OCI-LY1 (cell line): ENCODE data around the gene DDR1.

ENCODE experiments used
- H2AFZ ChIP-seq: fragments of 200-600 bp; sonication (generic), shearing (Covaris generic); 2 replicates; pipeline ENCODE4 v1.6.0; 2014; ENCODE audit warnings: antibody characterized with exemption, mild to moderate bottlenecking, low read length
- H3F3A ChIP-seq: fragments of 200-600 bp; sonication (generic), shearing (Covaris generic); 2 replicates; pipeline ENCODE4 v1.6.0; 2014; ENCODE audit warnings: mild to moderate bottlenecking, antibody characterized with exemption, low read length, moderate library complexity; ENCODE audit not compliant: insufficient read depth
- H3K27ac ChIP-seq: fragments of 200-600 bp; sonication (generic); 2 replicates; pipeline ENCODE4 v1.5.1; 2014; ENCODE audit warnings: low read length, mixed run types, mild to moderate bottlenecking, low read depth; ENCODE audit not compliant: poor library complexity, severe bottlenecking
- H3K27me3 ChIP-seq: fragments of 200-600 bp; sonication (generic); 2 replicates; pipeline ENCODE4 v1.6.0; 2014; ENCODE audit warnings: antibody characterized with exemption, mild to moderate bottlenecking, low read length, moderate library complexity; ENCODE audit not compliant: insufficient read depth
- H3K36me3 ChIP-seq: fragments of 200-600 bp; sonication (generic); 2 replicates; pipeline ENCODE4 v1.6.1; 2014; ENCODE audit warnings: mild to moderate bottlenecking, antibody characterized with exemption, low read length, moderate library complexity, mixed read lengths; ENCODE audit not compliant: insufficient read depth
- H3K4me1 ChIP-seq: fragments of 200-600 bp; sonication (generic); 2 replicates; pipeline ENCODE4 v1.5.1; 2014; ENCODE audit warnings: mild to moderate bottlenecking, low read length, moderate library complexity; ENCODE audit not compliant: insufficient read depth, severe bottlenecking
- H3K4me2 ChIP-seq: fragments of 200-600 bp; sonication (generic), shearing (Covaris generic); 2 replicates; pipeline ENCODE4 v1.6.1; 2014; ENCODE audit warnings: low read length
- H3K4me3 ChIP-seq: fragments of 200-600 bp; sonication (generic); 2 replicates; pipeline ENCODE4 v1.5.1; 2014; ENCODE audit warnings: low read length, low read depth, mild to moderate bottlenecking, mixed read lengths; ENCODE audit not compliant: poor library complexity, severe bottlenecking
- H3K79me2 ChIP-seq: fragments of 200-600 bp; shearing (Covaris generic); 2 replicates; pipeline ENCODE4 v1.6.1; 2016; ENCODE audit warnings: mixed run types, low read length, mixed read lengths; ENCODE audit not compliant: insufficient read depth
- H3K9ac ChIP-seq: fragments of 200-600 bp; sonication (generic), shearing (Covaris generic); 2 replicates; pipeline ENCODE4 v1.6.1; 2014; ENCODE audit warnings: mild to moderate bottlenecking, low read length, mixed read lengths
- H3K9me2 ChIP-seq: fragments of 200-600 bp; sonication (generic), shearing (Covaris generic); 2 replicates; pipeline ENCODE4 v1.6.1; 2014; ENCODE audit warnings: low read depth, mild to moderate bottlenecking, low read length, mixed read lengths
- H3K9me3 ChIP-seq: fragments of 200-600 bp; shearing (Covaris generic); 2 replicates; pipeline ENCODE4 v1.6.1; 2014; ENCODE audit warnings: low read length, mixed read lengths
- H4K20me1 ChIP-seq: fragments of 200-600 bp; sonication (generic), shearing (Covaris generic); 2 replicates; pipeline ENCODE4 v1.6.0; 2016; ENCODE audit warnings: mild to moderate bottlenecking, low read length; ENCODE audit not compliant: insufficient read depth
- EZH2 ChIP-seq: fragments of 200-600 bp; sonication (generic), shearing (Covaris generic); IDR thresholded peaks from 2 replicates; pipeline ENCODE4 v1.8.0; 2017; ENCODE audit warnings: borderline replicate concordance, mixed run types, mild to moderate bottlenecking, antibody characterized with exemption, low read length, moderate library complexity, mixed read lengths
- TF ChIP-seq, protein P1 (sequence below): fragments of 200-600 bp; sonication (generic), shearing (Covaris generic); IDR thresholded peaks from 2 replicates; pipeline ENCODE4 v1.5.1; 2017; ENCODE audit warnings: mild to moderate bottlenecking, antibody characterized with exemption, low read length, moderate library complexity, mixed read lengths

Gene DDR1

DNA sequence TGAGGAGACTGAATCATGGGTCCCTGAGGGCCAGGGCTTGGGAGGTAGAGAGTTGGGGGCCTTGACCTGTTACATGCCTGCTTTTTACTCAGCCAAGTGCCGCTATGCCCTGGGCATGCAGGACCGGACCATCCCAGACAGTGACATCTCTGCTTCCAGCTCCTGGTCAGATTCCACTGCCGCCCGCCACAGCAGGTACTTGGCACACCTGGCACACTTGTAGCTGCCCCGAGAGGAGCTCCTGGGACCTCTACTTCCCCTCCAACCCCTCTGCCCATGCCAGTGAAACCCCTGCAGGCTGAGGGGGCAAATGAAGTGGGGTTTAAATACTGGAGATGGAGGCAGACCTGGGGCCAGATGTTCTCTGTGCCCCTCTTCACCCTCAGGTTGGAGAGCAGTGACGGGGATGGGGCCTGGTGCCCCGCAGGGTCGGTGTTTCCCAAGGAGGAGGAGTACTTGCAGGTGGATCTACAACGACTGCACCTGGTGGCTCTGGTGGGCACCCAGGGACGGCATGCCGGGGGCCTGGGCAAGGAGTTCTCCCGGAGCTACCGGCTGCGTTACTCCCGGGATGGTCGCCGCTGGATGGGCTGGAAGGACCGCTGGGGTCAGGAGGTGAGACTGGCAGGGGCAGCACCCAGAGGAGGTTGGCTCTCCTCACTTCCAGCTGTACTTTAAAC is 4.6 kb downstream of the DDR1 start:
- TF ChIP-seq, protein P1, sequence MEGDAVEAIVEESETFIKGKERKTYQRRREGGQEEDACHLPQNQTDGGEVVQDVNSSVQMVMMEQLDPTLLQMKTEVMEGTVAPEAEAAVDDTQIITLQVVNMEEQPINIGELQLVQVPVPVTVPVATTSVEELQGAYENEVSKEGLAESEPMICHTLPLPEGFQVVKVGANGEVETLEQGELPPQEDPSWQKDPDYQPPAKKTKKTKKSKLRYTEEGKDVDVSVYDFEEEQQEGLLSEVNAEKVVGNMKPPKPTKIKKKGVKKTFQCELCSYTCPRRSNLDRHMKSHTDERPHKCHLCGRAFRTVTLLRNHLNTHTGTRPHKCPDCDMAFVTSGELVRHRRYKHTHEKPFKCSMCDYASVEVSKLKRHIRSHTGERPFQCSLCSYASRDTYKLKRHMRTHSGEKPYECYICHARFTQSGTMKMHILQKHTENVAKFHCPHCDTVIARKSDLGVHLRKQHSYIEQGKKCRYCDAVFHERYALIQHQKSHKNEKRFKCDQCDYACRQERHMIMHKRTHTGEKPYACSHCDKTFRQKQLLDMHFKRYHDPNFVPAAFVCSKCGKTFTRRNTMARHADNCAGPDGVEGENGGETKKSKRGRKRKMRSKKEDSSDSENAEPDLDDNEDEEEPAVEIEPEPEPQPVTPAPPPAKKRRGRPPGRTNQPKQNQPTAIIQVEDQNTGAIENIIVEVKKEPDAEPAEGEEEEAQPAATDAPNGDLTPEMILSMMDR = no peak
- no peak for TF ChIP-seq EZH2
- Histone ChIP-seq H3K36me3 (no peaks in the 10 kb centered on the region), H3F3A (no peaks in the 10 kb centered on the region), H4K20me1 (no peaks in the 10 kb centered on the region), H2AFZ (no peak overlapping the region), H3K27ac (no peak overlapping the region), H3K79me2 (no peaks in the 10 kb centered on the region), H3K9me3 (no peaks in the 10 kb centered on the region), H3K9ac (no peak overlapping the region), H3K4me3 (no peak overlapping the region), H3K4me1 (peaks cover 19% of the 10 kb centered on the region), H3K4me2 (no peak overlapping the region), H3K27me3 (peaks cover 12% of the 10 kb centered on the region; the same call in 1 of the 2 replicates), H3K9me2 (no peaks in the 10 kb centered on the region)

GRCh38 chr6:30889496-30889885 is 5.2 kb downstream of the DDR1 start:
- Histone ChIP-seq H3K27me3 (peaks cover 12% of the 10 kb centered on the region; the same call in 1 of the 2 replicates), H3K9me2 (no peaks in the 10 kb centered on the region), H3K9me3 (no peaks in the 10 kb centered on the region), H3F3A (no peaks in the 10 kb centered on the region), H4K20me1 (no peaks in the 10 kb centered on the region), H3K27ac (no peak overlapping the region), H3K4me1 (peaks cover 18% of the 10 kb centered on the region), H3K9ac (no peak overlapping the region), H3K36me3 (no peaks in the 10 kb centered on the region), H3K4me2 (no peak overlapping the region), H3K4me3 (no peak overlapping the region), H2AFZ (no peak overlapping the region), H3K79me2 (no peaks in the 10 kb centered on the region)
- TF ChIP-seq, protein P1 = no peak
- TF ChIP-seq EZH2 = no peak

DNA sequence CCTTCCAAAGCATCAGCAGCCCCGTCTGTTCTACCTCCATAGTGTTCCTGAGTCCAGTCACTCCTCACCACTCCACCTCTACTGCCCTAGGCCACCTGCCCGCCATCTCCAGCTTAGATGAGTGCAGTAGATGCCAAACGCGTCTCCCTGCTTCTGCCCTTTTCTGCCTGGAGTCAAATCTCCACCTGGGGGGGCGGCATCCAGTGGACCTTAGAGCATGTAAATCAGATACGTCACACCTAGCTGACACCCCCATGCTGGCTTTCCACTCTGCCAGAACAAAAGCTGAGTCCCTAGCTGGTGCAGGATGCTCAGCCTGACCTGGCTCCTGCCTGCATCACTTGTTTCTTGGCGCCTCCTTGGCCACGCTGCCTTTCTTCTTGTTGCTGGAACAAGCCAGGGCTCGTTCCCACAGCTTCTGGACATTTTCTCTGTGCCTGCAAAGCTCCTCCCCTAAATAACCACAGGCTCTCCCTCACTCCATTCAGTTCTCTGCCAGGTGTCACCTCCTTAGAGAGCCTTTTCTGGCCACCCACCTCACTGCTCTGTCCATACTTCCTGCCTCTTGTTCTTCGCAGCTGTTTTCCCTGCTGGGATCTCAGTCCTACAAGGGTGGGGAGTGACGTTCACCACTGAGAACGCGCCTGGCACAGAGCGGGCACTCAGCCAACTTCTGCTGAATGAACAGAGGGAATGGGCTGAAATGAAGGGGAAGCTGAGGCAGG is 5.8 kb downstream of the DDR1 start:
- H3K79me2 ChIP-seq = no peaks in the 10 kb centered on the region

More for the DNA sequence above, 5.8 kb downstream of the DDR1 start:
- Histone ChIP-seq H3K9ac (no peak overlapping the region), H2AFZ (no peak overlapping the region), H3K4me3 (no peak overlapping the region), H3K36me3 (no peaks in the 10 kb centered on the region), H3F3A (no peaks in the 10 kb centered on the region), H3K27me3 (peaks cover 12% of the 10 kb centered on the region; the same call in 1 of the 2 replicates), H3K9me2 (no peaks in the 10 kb centered on the region), H3K9me3 (no peaks in the 10 kb centered on the region), H4K20me1 (no peaks in the 10 kb centered on the region), H3K4me2 (no peak overlapping the region), H3K27ac (no peak overlapping the region), H3K4me1 (peaks cover 13% of the 10 kb centered on the region)
- TF ChIP-seq EZH2 = no peak
- TF ChIP-seq, protein P1 = no peak
